Stimulated activated CD8-positive, alpha-beta memory T cell treated with anti-CD3 and anti-CD28 coated beads, Interleukin-15, amount 100 ng/mL, for 4 hours (primary cell): ENCODE measurements around the gene RGPD4.
"Not testable (repeated sequence)": the region's sequence is repeated elsewhere in the genome, so short reads cannot be mapped to it uniquely, and the experiment has no call there.

Experiments used
- DNase-seq, 2 donors: peaks; one replicate each; pipeline ENCODE4 v3.0.0-alpha.2; 2020; ENCODE audit warnings: low read depth in 2 of 2

Gene RGPD4

DNA sequence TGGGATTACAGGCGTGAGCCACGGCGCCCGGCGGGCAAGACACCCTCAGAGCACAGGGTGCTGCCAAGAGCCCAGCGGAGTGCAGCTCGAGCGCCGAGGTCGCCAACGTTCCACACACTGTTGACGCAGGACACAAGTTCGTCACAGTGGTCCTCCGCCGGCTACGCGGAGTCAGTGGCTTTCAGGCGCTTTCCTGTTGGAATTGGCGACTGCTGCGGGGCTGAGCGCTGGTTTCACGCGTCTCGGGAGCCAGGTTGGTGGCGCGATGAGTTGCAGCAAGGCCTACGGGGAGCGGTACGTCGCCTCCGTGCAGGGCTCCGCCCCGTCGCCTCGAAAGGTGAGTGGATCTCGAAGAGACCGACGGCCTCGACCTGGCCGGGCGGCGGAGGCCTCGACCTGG lies at the start of gene RGPD4:
Gene RGPD4 (plus strand): TSS at position 144 of the 400 bp plus-strand sequence. CDS start 122 bp downstream, at position 266.
- DNase-seq: not testable (repeated sequence)

DNA sequence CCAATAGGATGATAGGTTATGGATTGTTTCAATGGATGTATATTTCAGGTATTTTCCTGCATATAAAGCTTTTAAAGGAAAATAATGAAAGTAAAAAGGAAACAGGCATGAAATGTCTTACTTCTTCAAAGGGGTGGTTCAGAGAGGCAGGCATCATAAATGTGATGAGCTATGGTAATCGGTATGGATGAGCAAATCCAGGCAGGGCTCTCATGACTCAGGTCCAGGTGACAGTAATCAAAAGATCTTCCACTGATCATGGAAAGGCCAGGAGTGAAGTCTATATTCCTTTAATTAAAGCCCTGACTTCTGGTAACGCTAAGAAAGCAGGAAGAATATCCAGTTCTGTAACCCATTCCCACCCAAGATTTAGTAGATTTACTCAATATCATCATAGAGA lies 48.7 kb upstream of the RGPD4 start:
- DNase-seq: no peak

DNA sequence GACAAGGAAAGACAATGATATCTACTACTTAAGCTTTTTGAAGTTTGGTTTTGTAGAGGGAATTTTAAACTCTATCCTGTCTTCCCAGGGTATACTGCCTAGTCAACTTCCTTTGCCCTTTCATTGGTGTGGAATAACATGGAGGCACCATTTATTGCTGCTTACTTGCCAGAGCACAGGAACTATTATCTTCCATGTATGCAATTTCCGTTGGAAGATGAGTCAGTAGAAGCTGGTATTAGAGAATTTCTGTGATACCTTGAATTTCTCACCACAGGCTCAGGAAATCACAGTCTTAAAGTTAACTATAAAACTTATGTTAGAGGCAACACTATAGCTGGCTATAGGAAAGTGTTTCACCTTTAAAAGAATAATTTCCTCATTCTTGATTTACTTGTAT lies 40.9 kb upstream of the RGPD4 start:
- DNase-seq: no peak

GRCh38 chr2:107790837-107791236 lies 35.9 kb upstream of the RGPD4 start:
- no peak for DNase-seq

- no peak for DNase-seq
Measured at GRCh38 chr2:107801498-107801897, 25.2 kb upstream of the RGPD4 start.

GRCh38 chr2:107804608-107805498 lies 21.8 kb upstream of the RGPD4 start:
- DNase-seq: no peak

DNA sequence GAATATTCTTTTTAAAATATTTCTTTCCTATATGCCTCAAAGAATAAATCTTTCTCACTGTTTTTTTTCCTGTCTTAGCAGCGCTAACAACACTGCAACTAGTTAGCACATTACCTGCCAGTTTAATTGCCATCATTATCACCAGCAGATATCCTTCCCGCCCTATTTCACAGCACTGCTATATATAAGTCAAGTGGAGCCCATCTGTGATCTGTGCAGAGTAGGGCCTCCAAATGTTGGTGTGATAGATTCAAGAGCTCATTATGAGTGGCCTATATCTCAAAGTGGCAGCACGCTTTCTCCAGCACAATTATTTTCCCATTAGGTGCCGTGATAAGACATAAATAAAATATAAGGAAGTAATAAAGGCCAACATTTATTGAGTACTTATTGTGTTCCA lies 19.8 kb upstream of the RGPD4 start:
- DNase-seq: no peak

DNA sequence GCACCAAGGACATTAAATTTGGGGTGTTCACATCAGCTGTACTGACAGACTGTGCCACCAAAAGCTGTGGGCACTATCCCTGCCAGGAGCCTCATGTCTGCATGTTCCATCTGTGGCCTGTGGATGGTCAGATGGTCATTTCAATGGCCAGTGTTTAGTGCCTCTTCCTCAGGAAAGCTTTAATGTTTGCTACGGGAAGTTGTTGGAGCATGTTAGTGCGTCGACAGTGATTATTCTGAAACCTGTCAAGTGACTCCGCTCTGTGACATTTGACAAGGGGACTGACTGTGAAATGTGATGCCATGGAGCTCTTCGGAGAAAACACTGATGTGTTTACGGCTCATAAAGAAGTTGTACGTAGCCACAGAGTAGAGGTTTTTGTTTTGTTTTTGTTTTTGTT lies 18.7 kb upstream of the RGPD4 start:
- no peak for DNase-seq

DNA sequence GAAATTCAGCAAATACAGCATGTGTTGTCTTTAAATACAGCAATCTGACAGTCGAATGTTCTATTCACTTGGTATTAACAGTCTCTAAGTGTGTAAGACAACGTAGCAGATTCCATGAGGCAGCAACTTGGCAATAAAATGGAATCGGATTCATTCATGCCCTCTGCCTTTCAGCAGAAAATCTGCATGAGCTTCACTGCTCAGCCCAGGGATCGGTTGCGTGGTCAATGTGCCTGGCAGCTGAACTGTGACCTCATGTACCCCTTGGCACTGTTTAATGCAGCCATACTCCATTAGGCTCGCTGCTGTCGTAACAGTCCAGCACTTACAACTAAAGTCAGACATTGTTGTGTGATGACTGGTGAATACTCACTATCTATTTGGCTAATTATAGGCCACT lies 17.7 kb upstream of the RGPD4 start:
- no peak for DNase-seq

DNA sequence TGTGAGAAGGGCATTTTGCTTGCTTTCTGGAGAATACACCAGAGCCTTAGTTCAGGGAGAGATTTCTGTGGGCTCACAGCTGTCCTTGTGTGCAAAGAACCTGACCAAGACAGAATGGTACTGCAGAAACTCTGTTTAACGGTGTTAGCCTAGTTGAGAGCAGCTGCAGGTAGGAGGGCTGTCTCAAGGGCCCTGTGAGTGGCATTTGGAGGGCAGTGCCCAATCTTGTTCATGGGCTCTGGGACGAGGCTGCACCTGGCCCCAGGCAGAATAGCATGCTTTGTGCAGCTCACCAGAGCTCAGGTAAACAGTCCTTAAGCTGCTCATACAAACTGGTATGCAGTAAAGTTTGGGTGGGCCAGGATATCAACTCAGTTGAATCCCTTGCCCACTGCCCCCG lies 16.9 kb upstream of the RGPD4 start:
- DNase-seq: no peak

GRCh38 chr2:107810734-107811133 lies 16.0 kb upstream of the RGPD4 start:
- DNase-seq: no peak

- DNase-seq: no peak
Measured at GRCh38 chr2:107811411-107811810, 15.3 kb upstream of the RGPD4 start.

- DNase-seq: no peak
Measured at GRCh38 chr2:107812006-107812405, 14.7 kb upstream of the RGPD4 start.

DNA sequence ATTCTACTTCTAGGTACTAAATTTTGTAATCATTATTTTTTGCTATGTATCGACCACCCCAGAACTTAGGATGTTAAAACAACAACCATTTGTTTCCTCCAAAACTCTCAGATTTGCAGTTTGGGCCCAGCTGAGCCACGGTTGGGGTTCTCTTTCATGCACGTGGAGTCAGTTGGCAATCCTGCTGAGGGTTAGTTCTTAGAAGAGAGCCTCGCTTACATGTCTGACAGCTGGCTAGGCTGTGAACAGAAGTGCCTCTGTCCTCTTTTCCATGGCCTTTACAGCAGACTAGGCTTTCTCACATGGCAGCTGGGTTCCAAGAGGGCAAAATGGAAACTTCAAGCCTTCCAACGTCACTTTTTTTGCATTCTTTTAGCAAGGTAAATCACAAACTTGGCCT lies 9.3 kb upstream of the RGPD4 start:
- no peak for DNase-seq

DNA sequence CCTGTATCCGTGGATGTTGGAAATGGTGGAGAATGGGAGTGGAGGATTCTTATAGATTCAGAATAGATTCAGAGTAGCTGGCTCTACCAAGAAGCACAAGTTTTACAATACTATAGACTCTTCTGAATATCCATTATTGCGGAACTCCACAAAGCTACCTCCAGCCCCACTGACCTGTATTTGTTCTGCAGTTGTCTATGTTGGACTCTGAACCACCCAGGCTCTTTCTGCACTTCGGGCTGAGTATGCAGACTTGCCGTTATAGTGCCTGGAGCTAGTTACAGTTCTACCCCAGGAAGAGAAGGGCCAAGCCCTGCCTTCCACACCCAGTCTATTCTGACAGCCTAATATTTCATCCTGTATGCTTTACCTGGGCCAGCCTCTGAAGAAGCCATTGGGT lies 4.4 kb upstream of the RGPD4 start:
- DNase-seq: no peak

DNA sequence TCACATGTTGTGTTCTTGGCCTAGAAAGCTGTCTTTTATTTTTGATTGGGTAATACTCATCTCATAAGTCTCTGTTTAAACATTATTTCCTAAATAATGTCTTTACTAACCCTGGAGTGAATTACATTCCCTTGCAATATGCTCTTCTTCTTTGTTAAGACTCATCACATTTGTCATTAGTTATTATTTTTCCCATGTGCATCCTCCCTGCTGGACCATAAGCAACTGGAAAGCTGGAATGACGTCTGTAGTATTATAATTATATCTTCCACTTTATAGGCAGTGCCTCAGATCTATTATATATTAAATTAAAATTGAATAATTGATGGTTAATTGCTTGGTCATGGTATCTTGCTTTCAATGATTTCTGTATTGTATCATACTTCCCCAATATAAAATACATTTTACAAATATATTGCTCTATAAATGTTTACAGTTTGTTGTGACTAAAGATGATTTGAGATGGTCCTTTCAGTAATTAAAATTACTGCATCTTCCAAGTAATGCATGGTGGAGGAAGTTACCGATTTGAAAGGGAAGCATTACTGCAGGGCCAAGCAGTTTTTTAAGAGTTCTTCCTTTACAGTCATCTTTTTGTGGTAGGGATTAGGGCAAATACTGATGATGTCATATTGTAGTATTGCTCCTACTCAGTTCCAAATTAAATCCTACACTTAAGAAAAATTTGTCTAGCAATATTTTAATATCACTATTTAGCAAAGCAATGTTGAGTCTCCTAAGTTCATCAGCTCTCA lies 2.1 kb upstream of the RGPD4 start:
- DNase-seq: no peak

DNA sequence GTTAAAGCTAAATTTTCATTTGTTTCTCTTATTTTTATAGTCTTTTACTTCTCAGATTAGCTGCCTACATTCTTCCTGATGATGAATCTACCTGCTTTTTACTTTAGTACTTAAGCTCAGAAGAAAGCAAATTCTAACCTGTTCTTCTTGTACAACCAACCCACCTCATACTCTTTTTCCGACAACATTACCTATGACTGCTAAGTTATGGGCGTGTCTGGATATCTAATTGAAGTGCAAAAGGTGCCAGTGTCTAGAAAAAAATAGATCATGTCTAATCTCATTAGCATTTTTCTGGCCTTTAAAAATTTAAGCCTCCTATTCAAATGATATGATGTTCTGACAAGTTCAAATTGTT lies 1.5 kb upstream of the RGPD4 start:
- DNase-seq: no peak

GRCh38 chr2:107829514-107829913 lies 2.8 kb downstream of the RGPD4 start:
- not testable (repeated sequence) for DNase-seq

DNA sequence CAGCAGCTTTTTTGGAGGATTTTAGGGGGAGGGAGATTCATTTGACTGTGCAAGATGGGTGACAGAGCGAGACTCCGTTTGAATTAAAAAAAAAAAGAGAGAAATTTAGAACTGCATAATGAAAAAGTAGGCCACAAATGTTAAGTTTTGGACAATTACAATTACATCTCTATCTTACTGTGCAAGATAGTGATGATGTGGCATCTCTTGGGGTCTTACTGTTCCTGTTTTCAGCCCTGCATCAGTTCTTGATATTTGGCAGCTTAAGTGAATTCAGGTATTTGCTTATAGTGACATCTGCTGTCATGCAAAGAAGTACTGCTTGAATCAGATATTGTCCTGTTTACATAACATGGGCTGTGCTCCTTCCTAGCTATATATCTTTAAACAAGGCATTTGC lies 6.5 kb downstream of the RGPD4 start:
- not testable (repeated sequence) for DNase-seq

DNA sequence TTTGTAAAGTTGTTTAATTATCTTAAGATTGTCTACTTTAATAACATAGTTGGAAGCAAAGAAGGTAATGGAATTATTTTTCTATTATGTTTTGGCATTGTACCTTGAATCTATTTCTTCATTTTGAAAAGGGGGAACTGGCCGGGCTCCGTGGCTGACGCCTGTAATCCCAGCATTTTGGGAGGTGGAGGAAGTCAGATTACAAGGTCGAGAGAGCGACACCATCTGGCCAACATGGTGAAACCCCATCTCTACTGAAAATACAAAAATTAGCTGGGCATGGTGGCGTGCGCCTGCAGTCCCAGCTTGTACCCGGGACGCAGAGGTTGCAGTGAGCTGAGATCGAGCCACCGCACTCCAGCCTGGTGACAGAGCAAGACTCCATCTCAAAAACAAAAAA lies 6.9 kb downstream of the RGPD4 start:
- not testable (repeated sequence) for DNase-seq

- DNase-seq: not testable (repeated sequence)
Measured at GRCh38 chr2:107916121-107916520, 89.4 kb downstream of the RGPD4 start.

- not testable (repeated sequence) for DNase-seq
Measured at GRCh38 chr2:107916696-107917370, 90.1 kb downstream of the RGPD4 start.
